OCI-M1 (cell line): ENCODE results near the gene HLA-A.

ENCODE experiments used
- DNase-seq: peaks from one replicate; lab custom pipeline; 2025; lab: John Stamatoyannopoulos, UW

The HLA-A gene

DNA sequence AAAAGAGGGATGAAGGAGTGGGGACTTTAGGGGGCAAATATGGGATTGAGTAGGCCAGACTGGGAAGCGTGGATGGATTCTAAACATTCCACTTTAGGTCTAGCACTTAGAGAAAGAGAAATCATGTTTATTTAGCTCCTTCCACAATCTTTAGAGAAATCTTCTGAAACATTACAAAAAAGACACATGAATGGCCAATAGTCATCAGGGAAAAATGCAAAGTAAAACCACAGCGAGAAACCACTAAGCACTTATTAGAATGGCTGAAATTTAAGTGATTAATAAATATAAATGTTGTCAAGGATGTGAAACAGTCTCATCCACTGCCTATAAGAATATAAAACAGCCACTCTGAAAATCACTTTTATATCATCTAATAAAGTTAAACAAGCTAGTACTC lies 46.9 kb downstream of the HLA-A start:
- DNase-seq: no peak

DNA sequence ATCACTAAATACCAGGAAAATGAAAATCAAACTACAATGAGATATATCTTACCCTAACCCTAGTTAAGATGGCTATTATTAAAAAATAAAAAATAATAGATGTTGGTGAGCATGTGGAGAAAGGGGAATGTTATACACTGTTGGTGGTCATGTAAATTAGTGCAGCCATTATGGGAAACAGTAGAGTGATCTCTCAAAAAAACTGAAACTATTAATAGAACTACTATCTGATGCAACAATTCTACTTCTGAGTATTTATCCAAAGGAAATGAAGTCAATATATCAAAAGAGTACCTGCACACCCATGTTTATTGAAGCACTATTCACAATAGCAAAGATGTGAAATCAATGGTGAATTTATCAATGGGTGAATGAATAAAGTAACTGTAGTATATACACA lies 48.6 kb downstream of the HLA-A start:
- peak; percentile 22 for DNase-seq

DNA sequence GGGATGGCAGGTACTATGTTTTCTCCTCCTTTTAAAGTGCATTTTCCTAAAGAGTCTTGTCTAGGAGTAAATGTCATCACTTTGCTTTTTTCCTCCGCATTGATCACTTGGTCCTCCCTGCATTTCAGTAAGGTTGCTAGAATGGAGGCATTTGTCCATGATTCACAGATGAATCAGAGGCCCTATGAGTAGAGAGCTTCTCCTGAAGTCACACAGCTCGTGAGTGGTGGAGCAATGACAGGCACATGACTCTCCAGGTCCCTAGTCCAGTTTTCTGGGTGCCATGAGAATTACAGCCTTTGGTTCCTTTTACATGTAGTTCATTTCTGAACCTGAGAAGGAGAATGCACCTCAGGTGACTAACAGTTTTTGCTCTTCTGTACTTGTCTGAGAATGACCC lies 50.5 kb downstream of the HLA-A start:
- DNase-seq: no peak

DNA sequence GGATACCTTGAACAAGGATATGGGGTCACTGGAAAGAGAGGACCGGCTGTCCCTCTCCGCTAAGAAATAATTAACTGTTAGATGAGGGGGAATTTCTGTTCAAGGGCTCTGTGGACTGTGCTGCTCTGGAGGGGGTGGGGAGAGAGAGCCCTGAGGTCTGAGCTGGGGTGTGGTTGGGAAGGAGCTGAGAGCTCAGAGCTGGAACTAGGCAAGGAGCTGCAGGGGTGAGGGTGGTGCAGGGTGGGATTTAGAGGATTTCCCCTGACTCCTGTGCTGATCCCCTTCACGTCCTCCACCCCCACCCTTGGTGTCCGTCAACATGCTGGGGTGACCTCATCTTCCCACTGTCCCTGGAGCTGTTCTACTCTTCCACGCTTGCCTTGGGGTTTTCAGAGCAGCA lies 52.5 kb downstream of the HLA-A start:
- no peak for DNase-seq

DNA sequence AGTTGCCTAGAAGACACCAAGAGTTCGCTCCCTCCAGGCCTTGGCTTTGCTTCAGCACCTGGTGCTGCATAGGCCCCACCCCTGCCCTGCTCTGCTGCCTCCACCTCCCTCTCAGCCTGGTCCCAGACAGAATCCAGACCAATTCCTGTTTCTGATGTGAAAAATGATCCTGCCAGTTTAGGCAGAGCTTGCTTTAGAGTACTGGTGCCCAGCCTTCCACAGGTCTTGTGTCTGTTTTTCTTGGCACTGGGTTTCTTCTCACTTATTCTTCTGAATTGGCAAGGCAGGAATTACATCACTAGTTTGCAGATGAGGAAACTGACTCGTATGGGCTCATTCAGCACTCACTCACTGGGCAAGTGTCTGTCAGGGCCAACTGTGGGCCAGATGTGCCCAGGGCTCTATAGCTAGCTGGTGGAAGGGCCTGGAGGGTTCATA lies 53.0 kb downstream of the HLA-A start:
- no peak for DNase-seq
